NCI-H82 treated with DMSO at 0.1 percent for 48 hours (cell line): ENCODE measurements around the gene PEX19.

Source experiments
- DNase-seq: peaks from one replicate; lab custom pipeline; 2025; ENCODE audit not compliant: unreplicated experiment; lab: John Stamatoyannopoulos, UW

Gene PEX19

DNA sequence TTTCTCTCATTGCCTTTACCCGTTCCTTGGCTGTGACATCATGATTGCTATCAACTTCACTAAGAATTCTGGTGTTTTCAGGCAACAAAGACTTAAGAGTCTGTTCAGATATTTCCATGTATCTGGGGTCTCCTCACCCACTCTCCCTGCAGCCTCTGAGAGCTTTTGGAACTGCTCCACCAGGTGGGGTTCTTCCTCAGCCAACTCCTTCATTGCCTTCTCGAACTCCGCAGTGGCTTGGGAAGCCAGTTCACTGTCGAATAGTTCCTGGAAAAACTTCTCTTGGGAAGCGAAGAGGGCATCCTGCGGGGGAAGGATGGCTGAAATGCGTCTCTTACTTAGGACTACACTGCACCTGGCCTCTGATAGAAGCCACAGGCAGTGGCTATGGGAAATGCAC, 2.1 kb downstream of the PEX19 start:
- DNase-seq = no peak

DNA sequence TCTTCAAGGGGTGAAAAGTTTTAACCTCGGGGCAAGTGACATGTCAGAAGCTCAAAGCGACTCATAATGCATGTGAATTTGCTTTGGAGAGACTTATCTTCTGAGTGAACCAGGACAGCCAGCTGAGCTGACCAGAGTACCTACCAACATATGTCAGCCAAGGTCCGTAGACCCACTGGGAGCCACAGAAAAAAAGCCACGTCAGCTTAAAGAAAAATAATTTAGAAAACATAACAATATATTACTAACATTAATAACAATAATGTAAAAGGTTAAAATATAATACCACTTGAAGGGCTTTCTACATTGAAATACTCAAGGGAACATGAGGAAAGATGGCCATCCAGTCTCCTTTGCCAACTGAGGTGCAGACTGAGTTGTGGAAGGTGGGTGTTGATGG, 6.9 kb downstream of the PEX19 start:
- DNase-seq = no peak

DNA sequence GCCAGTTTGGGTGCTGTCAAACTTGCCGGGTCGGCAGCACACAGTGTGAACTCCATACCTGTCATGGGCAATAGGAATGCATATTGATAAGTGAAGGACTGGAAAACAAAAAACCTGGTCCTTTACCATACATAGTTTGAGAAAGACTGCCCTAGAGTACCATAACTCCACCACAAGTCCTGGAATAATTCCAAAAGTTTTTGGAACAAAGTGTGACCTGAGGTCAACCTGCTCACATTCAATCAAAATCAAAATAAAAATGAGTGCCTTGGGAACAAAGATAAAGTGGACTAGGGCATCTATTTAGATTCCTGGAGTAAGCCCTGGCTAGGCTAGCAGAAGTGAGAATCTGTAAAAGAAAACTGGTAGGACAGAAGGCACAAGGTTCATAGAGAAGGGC, 7.6 kb downstream of the PEX19 start:
- no peak for DNase-seq

DNA sequence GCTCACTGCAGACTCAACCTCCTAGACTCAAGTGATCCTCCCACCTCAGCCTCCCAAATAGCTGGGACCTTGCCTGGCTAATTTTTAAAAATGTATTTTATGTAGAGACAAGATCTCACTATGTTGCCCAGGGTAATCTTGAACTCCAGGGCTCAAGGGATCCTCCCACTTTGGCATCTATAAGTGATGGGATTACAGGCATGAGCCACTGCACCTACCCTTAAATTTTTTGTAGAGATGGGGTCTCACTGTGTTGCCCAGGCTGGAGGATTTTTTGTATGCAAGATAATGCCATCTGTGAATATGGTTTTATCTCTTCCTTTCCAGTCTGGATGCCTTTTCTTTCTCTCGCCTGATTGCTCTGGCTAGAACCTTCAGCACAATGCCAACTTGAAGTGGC, 13.9 kb downstream of the PEX19 start:
- no peak for DNase-seq

DNA sequence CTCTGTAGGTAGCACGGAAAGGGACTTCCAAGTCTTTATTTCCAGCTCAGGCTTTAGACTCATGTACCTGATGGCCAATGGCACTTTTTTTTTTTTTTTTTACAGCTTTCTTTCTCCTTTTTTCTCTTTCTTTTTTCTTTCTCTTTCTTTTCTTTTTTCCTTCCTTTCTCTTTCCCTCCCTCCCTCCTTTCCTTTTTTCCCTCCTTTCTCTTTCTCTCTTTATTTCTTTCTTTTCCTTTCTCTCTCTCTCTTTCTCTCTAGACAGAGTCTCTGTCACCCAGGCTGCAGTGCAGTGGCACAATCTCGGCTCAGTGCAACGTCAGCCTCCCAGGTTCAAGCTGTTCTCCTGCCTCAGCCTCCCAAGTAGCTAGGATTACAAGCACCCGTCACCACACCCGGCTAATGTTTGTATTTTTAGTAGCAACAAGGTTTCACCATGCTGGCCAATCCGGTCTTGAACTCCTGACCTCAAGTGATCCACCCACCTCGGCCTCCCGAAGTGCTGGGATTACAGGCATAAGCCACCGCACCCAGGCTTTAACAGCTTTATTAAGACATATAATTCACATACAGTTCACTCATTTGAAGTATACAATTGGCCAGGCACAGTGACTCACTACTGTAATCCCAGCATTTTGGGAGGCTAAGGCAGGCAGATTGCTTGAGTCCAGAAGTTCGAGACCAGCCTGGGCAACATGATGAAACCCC, 17.5 kb downstream of the PEX19 start:
- DNase-seq = no peak

DNA sequence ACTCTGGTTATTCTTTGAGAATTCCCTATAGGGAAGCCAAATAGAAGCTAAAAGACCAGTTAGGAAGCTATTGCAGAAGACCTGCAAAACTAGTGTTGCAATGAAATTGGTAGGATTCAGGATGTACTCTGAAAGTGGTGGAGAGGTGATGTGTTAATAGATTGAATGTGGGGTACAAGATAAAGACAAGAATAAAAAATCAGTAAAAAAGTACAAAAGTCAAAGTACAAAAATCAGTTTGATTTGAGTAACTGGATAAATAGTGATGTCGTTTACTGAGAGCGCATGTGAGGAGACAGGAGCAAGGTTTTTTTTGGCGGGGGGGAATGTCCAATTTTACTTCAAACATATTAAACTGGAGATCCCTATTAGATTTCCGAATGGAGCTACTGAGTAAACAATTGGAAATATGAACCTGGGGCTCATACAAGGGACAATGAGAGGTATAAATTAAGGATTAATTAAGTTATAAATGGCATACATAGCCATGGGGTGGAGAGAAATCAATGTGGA, 20.1 kb downstream of the PEX19 start:
- DNase-seq = no peak

DNA sequence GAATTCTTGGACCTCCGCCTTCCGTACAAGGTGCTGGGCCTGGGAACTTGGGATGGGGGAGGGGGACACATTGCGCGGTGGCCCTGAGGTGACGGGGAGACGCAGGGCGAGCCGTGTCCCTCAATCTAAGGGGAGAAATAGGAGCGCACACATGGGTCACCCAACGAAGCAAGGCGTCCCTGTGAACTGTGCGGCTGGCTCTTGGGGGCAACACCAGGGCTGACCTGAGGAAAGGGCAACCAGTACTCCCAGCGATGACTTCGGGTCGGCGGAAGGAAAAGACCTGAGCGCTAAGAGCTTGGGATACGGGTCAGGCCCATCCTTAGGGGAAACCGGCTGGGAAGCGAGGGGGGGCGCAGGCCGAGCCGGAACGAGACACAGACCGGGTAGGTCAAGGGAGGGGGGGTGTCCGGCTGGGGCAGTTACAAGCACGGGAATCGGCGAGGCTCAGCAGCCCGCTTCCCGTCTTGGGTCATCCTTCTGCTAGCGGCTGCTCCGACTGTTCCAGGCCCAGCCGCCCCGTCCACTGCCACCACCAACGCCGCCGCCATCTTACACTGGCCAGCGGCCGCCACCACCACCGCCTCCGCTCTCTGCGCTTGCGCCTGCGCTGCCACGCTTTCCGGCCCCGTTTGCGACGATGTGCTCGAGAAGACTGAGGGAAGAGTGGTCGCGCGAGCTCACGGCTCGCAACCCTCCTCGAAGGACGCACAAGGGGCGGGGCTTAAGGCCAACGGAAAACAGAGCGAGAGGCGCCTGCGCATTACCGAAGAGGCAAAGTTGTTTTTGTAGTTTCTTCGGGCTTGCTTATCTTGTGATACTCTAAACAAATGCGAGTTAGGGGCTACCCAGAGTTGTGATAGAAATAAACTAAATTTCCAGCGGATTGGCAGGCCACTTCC, 22.8 kb downstream of the PEX19 start, which contains the start of gene DCAF8:
Gene DCAF8 (minus strand): TSS at position 657 of the 902 bp plus-strand sequence. CDS start 18,541 bp downstream, outside the sequence.
- peak; percentile 90 for DNase-seq

DNA sequence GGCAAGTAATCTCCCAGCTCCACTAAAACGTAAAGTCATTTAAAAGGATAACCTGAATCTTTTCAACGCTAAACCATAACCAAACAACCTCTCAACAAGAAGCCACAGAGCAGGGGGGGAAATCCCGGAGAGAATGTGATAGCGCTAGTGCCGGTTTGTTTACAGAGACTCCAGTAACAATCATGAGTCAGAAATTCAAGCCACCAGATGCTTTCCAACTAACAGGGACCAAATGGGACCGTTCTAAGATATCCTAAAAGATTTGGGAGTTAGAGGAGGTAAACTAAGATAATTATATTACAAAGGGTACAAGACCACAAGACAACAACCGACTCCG, 23.4 kb downstream of the PEX19 start:
- DNase-seq = peak; percentile 59

DNA sequence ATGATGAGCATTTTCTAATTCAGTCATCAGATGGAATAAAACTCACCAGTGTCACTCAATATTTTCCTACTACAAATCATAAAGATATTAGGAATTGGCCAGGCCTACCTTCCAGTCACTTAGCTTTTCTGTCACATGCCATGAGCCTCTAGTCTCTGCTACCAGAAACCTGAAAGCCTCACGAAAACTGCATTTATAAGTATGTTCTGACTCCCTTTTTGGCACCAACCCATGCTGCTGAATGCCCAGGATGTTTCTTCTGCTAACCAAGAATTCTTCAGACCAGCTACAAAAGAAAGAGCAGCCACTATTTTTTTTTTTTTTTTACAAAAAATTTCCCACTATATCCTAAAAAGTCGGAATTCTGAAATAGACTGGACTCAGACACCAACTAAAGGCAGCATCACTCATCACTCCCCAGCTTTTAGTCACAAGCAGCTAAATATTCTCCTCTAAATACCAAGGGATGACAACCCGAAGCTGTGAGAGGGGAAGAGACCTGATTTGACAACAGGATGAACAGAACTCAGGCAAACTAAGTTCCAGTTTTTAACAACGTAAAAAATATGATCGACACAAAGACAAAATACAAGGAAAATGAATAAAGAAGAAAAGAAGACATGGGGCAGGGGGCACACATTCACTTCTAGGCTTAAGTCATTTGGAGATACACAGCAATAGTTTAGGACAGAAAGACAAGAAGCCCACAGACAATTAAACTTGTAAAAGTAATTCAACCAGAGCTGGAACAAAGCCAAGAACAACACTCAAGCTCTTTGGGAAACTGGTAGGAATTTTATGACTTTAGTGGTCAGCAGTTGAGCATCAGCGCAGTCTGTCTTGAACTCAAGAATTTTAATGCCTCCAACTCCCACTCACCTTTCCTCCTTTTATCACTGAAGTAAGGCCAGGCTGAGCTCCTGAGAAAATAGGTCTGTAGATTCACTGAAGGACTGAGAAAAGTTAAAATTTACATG, 24.2 kb downstream of the PEX19 start:
- no peak for DNase-seq

DNA sequence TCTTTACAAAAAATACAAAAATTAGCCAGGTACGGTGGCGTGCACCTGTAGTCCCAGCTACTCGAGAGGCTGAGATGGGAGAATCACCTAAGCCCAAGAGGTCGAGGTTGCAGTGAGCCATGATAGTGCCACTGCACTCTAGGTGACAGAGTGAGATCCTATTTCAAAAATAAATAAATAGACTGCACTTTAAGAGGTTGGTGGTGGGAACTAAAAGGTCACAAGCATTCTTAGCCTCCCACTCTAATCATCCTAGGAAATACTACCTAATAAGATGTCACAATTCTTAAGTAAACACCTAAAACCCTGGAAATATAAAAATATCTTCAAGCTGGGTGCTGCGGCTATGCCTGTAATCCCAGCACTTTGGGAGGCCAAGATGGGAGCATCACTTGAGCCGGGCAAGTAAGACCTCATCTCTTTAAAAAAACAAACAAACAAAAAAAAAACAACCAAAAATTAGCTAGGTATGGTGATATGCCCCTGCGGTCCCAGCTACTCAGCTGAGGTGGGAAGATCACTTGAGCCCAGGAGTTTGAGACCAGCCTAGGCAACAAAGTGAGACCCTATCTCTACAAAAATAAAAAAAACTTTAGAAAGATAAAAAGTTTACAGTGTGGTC, 26.6 kb downstream of the PEX19 start:
- DNase-seq = no peak

DNA sequence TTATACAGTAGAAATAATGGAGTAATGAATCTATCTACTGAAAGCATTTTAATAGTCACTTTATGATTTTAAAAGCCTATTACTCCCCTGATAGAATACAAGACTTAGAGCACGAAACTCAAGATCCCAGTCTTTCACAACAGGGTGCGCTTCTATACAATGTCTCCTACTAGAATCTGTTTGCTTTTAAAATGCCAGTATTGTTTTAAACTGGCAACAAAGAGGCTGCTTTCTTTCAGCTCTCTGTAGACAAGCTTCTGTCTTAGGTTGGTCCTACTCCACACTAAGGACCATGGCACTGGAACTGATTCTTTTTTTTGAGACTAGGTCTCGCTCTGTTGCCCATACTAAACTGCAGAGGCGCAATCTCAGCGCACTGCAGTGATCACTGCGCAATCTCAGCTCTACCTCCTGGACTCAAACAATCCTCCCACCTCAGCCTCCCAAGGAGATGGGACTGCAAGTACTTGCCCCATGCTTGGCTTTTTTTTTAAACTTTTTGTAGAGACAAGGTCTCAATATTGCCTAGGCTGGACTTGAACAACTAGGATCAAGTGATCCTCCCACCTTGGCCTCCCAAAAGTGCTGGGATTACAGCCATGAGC, 27.4 kb downstream of the PEX19 start:
- DNase-seq = peak; percentile 49

DNA sequence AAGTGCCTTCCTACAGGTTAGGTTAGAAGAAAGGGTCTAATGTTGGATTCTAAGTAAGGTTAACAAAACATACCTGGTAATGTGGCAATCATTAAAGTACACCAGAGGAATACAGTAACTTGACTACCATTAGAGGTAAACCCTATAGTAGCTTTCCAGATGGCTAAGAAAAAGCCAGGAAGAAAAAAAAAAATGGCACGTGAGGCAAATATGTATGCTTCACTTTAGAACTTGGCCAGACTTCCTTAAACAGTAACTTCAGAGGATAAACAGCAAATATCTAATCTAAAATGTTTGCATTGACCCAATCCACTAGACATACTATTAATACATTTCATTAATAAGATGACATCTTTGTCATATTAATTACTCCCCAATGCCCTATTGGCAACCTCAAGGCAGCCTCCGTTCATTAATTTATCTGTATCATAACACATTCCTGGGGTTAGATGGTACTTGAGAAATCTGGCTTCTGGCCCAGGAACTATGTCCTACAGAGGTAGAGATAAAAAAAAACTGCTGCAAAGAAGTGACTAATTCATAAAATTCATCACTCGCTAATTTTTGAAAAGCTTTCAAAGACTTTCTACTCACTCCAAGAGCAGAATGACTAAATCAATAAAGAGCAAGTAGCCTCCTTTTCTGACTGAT, 28.4 kb downstream of the PEX19 start:
- no peak for DNase-seq

DNA sequence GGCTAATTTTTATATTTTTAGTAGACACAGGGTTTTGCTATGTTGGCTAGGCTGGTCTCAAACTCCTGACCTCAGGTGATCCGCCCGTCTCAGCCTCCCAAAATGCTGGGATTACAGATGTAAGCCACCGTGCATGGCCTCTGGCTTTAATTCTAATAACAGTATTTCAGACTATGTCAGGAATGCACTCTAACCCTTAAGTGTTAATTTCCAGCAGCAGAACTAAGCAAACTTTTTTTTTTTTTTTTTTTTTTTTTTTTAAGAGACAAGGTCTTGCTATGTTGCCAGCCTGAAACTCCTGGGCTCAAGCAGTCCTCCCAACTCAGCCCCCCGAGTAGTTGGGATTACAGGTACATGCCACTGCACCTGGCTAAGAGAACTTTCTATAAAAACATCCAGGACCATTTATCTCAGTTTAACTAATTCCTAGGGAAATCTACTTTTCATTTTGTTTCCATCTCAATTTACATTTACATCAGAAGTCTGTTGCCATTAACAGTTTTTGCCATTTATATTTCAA, 29.1 kb downstream of the PEX19 start:
- no peak for DNase-seq

DNA sequence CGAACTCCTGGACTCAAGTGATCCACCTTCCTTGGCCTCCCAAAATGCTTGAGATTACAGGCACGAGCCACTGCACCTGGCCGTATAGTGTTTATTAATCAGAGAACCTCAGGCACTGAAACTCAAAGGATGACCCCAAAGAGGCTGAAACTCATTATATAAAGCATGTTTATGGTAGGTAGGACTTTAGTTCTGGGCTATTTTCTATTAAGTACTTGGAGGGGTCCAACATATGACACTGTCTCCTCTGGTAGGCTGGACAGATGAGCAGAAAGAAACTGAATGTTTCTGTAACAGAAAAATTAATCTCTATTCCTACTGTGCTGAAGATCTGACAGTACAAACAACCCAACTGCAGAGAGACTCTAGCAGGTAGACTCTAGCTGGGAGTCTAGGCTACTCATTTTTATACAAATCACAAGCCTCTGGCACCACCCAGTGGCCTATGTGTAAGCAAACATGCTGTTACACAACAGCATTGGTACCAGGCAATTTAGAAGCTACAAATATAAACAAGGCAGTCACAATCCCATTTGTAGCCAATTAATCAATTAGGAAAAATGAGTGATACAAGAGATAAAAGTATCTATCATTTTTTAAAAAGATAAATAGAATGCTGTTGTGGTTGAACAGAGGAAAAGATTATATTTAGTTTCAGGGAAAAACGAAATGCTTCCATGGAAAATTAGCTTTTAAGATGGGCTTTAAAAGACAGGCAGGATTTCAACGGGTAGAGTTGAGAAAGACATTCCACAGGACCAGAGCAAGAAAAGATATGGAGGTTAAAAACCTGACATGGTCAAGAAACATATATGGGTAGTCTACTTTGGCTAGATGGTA, 33.0 kb downstream of the PEX19 start:
- peak; percentile 35 for DNase-seq

DNA sequence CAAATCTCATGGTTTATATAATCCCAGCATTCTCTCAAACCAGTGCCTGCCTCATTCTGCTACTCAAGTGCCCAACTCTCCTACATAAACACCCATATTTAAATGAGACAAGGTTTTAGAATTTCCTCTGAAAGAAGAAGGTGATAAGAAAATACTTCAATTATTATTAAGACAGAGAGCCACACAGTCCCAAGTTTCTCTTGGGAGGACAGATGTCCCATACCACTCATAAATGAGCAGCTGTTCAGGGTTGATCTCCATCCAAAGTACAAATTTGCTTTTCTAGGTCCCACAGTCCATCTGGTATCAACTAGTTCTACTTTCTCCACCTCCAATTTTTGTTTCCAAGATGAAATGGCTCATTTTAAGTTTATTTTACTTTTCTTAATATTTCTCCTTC, 33.9 kb downstream of the PEX19 start:
- DNase-seq = no peak

DNA sequence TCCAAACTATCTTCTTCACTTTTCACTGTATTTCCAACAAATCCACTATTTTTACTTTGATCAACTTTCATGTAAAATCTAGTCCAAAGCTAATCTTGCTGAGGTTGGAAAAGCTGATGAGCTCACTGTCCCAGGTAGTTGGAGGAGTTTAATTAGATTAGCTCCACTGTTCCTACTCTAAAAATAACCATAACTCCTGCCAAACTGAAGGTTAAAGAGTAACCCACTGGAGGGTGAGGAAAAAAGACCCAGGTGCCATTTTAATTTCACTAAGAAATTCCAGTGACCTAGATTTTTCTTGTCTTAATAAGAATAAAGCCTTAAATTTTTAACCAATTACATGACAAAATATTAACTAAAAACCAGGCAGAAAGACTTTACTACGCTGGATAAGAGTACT, 37.9 kb downstream of the PEX19 start:
- DNase-seq = no peak

DNA sequence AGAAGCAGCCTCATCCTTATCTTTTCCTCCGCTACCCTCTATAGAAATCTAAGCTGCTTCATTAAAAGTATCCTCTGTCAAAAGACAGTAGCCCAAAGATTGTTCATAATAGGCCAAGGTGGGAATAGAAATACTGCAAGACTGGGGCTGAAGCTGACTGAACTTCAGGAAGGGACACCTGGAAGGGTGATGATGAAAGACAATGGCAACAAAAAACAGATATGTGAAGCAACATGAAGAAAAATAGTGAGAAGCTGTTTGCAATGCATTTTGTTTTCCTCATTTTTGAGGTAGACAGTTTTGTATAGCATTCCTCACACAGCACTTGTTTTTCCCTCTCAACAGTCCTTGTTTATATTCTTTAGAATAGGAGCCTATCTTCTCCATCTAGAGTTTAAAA, 39.5 kb downstream of the PEX19 start:
- DNase-seq = no peak

DNA sequence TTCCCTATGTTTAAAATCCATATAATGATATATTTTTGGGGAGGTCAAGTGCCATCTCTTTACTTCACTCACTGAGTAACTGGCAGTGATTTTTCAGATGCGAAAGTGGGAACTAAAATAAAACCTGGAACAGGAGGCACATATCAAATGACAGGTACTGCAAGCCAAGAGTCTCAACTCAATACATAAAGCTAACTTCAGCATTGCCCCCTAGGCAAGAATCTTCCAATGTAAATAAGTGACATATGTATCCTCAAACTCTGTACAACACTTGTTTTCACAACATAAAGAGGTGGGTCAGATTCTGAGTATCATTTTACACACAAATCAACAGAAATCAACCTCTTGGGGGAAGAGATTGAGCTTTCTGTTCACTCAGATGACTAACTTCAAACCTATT, 40.7 kb downstream of the PEX19 start:
- DNase-seq = no peak

DNA sequence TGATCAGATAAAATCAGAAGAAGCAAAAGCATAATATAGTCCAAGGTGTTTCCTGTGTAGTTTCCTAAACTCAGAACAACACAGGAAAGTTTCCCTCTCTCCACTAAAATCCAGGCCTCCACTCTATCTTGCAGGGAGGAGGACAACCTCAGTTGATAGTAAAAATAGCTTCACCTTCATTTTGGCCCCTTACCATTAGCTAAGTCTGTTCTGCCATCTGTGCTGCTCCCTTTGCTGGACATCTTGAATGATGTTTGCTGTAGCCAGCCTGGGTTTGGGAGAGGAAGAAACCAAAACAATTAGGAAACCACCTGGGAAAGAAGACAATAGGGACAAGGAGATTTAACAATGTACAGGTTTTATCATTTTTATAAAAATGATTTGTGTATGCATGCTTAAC, 41.2 kb downstream of the PEX19 start:
- no peak for DNase-seq
